MM.1S (cell line): Measurements from ENCODE around the gene CRADD.

Experiments used
- EZH2 ChIP-seq: fragments of 300-600 bp; sonication (generic); optimal IDR thresholded peaks from 2 replicates; pipeline ENCODE3; 2017; ENCODE audit warnings: low read depth, mild to moderate bottlenecking, antibody characterized with exemption, low read length, mixed read lengths
- EZH2phosphoT487 ChIP-seq: fragments of 300-600 bp; sonication (generic); IDR thresholded peaks from 2 replicates; pipeline ENCODE4 v1.6.1; 2018; ENCODE audit warnings: antibody characterized with exemption, low read length
- TF ChIP-seq, protein P1 (sequence below): fragments of 300-600 bp; sonication (generic); IDR thresholded peaks from 2 replicates; pipeline ENCODE4 v1.5.1; 2016; ENCODE audit warnings: antibody characterized with exemption, low read length, mixed read lengths

DNA sequence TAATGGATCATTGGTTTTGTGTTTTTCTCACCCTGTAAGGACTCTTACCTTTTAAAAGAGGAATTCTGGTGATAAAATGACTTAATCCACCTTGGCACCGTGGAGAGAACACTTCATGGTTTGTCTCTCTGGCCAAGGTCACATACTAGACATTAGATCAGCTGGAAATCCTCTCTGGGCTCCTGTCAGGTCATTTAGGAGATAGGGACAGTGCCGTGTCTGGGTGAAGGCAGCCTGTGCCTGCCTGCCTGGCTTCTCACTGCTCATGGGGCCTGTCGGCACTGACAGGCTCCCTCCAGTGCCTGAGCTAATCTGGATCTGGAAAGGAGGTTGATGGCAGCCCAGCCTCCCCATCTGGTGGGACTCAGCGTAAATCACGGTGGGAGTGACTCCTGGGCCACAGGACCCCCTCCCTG is 5.7 kb downstream of the CRADD start:
- TF ChIP-seq, protein P1, sequence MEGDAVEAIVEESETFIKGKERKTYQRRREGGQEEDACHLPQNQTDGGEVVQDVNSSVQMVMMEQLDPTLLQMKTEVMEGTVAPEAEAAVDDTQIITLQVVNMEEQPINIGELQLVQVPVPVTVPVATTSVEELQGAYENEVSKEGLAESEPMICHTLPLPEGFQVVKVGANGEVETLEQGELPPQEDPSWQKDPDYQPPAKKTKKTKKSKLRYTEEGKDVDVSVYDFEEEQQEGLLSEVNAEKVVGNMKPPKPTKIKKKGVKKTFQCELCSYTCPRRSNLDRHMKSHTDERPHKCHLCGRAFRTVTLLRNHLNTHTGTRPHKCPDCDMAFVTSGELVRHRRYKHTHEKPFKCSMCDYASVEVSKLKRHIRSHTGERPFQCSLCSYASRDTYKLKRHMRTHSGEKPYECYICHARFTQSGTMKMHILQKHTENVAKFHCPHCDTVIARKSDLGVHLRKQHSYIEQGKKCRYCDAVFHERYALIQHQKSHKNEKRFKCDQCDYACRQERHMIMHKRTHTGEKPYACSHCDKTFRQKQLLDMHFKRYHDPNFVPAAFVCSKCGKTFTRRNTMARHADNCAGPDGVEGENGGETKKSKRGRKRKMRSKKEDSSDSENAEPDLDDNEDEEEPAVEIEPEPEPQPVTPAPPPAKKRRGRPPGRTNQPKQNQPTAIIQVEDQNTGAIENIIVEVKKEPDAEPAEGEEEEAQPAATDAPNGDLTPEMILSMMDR = no peak
- no peak for TF ChIP-seq EZH2
- TF ChIP-seq EZH2phosphoT487 = no peak
